NCI-H1694 treated with DMSO at 0.1 percent for 48 hours (cell line): ENCODE measurements around the gene KCTD12.
"Not testable (repeated sequence)": the region's sequence is repeated elsewhere in the genome, so short reads cannot be mapped to it uniquely, and the experiment has no call there.

ENCODE experiments used
- DNase-seq: peaks from one replicate; lab custom pipeline; 2025; lab: John Stamatoyannopoulos, UW

Gene KCTD12

DNA sequence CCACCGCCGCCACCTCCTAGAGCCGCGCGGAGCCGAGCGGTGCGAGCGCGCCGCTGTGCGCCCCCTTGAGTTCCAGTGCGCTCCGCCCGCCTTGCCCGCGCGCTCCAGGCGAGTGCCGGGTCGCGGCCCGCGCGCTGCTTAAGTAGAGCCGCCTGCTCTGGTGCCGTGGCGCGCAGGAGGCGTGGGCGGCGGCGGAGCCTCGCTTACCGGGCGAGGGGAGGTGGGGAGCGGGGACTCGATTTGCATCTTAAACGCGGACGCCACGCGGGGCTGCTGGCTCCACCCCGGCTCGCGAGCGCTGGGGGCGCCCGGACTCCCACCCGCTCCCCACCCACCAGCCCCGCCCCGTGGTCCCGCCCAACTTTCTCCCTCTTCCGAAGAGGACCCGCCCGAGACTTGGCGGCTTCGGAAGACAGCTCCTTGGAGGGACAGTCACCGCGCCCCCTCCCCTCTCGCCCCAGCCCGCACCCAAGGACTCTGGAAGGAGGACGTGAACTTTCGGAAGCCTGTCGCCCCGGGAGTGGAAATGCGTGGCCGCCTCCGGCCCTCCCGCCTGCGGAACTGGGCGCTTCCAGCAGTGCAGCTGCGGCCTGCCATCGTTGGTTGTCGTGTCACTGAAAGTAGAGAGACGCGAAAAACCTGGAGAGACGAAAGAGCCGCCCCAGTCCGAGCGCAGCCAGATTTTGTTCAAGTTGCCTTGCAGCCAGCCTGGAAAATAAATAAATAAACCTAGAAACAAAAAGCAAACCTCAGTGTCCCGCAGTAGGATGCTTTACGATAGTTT is at the start of gene KCTD12:
Gene KCTD12, minus strand, starts transcription at position 114 of the 784 bp plus-strand sequence. CDS start 257 bp downstream, outside the sequence.
- peak; percentile 44 for DNase-seq

DNA sequence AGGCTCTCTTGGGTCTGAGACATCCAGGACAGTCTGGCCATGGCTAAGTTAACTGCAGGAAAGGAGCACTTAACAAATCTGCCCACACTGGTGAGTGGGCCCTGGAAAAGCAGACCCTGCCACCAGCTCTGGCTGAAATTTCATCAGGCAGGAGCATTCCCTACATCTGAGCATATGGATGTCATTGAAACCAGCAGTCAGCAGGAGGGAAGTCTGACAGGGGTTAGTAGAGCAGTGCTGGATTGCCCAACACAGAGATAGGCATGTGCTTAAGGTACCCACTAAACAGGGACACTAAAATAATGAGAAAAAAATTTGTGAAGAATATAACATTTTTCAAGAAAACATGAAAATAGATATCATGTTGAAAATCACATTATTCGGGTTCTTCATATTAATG is 48.5 kb upstream of the KCTD12 start:
- no peak for DNase-seq

DNA sequence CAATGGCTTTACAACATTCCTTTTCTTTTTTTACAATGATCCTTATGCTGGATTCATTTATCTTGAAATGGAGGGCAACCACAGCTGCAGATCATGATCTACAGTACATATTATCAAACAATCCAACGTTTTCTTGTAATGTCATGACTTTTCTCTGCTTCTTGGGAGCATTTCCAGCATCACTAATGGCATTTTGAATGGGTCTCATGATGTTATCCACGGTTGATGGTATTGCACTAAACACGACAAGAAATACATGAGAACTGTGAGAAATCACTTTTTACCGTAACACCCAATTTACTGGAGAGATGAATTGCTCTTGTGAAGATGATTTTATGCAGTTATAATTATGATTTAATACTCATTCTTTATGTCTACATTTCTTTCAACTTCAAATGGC is 45.9 kb upstream of the KCTD12 start:
- no peak for DNase-seq

DNA sequence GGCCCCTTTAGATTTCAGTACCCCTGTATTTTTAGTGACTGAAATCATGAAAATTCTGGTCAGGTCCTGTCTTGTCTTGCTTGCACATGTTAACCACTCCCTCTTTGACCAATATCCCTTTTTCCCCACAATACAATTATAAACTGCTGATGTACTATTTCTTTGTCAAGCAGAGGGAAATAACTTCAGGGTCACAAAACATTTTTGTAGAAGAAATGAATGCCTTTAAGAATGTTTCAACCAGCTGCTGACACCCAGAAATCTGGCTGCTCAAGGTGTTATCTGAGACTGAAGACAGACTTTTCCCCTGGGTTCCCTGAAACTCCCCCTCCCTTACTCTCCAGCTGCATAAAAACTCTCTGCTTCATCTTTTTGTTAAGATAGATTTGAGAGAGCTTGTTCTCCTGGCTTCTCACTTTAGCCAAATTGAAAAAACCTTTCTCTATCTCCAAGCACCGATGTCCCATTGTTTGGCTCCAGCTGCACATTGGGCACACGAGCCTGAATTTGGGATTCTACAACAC is 43.7 kb upstream of the KCTD12 start:
- DNase-seq, result no peak

DNA sequence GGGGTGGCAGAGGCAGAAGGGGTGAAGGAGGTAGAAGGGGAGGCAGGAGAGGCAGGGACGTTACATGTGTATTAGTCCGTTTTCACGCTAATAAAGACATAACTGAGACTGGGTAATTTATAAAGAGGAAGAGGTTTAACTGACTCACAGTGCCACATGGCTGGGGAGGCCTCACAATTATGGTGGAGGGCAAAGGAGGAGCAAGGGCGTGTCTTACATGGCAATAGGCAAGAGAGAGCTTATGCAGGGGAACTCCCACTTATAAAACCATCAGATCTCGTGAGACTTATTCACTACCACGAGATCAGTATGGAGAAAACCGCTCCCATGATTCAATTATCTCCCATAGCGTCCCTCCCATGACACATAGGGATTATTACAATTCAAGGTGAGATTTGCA is 43.1 kb upstream of the KCTD12 start:
- no peak for DNase-seq

DNA sequence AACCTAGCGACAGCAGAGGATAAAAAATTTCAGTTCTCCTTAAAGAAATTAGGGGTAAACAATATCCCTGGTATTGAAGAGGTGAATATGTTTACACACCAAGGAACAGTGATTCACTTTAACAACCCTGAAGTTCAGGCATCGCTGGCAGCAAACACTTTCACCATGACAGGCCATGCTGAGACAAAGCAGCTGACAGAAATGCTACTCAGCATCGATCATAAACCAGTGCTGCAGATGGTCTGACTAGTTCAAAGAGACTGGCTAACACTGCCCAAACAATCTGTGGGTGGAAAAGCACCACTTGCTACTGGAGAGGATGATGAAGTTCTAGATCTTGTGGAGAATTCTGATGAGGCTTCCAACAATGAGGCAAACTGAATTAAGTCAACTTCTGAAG is 42.3 kb upstream of the KCTD12 start:
- no peak for DNase-seq

DNA sequence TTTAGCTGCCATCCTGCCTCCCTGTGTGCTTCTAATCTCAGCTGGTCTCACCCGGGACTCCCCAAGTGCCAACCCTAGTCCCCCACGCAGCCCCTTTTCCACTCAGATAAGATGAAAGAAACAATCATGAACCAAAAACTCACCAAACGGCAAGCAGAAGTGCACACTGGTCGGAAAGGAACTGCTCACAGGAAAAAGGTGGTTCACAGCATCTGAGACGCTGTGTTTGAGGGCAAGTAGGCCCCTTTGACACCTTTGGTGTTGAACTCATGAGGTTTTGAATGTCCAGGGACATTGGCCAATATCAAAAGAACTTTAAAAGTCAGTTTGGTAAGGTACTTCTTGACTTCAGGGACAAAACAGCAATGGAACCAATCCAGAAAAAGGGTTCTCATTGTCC is 41.8 kb upstream of the KCTD12 start:
- no peak for DNase-seq

DNA sequence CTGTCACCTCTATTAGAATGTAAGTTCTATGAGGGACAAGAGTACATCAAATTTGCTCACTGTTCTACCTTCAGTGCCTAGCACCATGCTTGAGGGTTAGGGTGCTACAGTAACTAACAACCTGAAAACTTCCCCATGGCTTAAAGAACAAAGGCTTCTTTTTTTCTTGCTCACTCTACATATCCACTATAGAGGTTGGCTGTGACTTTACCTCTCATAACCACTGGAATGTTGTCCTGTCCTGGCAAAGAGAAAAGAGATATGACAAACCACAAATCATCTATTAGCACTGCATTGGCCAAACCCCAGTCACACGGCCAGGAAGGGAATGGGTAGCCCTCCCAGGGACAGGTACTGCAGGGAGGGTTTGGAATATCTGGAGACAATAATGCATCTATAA is 38.9 kb upstream of the KCTD12 start:
- no peak for DNase-seq

DNA sequence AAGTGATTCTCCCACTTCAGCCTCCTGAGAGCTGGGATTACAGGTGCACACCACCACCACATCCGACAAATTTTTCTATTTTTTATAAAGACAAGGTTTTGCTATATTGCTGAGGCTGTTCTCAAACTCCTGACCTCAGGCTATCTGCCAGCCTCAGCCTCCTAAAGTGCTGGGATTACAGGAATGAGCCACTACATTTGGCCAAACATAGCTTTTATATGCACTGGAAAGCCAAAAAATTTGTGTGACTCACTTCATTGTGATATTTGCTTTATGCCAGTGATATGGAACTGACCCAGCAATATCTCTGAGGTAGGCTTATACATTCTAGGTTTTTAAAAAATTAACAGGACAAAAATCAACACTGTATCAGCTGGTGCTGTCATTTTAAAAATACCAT is 35.3 kb upstream of the KCTD12 start:
- no peak for DNase-seq

DNA sequence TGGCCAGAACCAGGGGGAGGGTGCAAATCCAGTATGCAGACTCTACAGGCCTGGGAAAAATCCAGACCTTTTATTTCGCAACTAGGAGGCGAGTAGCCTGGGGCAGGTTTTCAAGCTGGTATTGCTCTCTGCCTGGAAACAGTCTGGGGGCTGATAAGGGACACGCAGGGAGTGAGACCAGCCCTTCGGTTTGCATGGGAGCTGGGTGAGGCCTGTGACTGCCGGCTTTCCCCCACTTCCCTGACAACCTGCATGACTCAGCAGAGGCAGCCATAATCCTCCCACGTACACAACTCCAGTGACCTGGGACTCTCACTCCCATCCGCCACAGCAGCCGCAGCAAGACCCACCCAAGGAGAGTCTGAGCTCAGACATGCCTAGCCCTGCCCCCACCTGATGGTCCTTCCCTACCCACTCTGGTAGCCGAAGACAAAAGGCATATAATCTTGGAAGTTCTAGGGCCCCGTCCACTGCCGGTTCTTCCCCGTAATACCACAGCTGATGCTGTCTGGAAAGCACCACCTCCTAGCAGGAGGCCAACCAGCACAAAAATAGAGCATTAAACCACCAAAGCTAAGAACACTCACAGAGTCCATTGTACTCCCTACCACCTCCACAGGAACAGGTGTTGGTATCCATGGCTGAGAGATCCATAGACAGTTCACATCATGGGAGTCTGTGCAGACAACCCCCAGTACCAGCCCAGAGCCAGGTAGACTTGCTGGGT is 31.7 kb upstream of the KCTD12 start:
- not testable (repeated sequence) for DNase-seq

DNA sequence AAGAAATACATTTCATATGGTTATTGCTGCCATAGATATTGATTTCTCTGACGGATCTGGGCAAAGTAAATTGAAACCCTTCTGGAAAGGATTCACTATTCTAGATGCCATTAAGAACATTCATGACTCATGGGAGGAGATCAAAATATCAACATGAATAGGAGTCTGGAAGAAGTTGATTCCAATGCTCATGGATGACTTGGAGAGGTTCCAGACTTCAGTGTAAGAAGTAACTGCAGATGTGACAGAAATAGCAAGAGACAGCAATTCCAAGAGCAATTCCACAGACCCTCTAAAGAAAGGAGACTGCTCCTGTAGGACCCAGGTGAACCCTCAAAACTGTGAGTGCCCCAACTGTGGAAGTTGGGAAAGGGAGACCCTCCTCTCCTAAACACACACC is 30.9 kb upstream of the KCTD12 start:
- no peak for DNase-seq

DNA sequence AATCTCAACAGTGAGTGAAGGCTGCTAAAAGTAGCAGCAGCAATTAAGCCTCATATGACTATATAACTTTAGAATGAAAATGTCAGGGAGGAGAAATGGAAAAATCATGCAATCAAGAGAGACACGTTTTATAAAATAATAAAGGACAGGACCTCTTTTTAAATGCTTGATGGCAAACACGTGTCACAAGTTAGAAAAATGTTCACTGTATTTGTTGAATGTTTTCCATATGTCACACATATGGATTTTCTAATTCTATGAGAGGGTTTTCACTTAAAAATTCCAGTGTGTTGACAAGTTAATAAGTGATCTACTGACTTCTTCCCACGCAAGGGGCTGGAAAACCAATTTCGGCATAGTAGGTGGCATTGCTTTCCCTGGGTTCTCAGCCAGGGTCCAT is 27.7 kb upstream of the KCTD12 start:
- DNase-seq, result no peak

DNA sequence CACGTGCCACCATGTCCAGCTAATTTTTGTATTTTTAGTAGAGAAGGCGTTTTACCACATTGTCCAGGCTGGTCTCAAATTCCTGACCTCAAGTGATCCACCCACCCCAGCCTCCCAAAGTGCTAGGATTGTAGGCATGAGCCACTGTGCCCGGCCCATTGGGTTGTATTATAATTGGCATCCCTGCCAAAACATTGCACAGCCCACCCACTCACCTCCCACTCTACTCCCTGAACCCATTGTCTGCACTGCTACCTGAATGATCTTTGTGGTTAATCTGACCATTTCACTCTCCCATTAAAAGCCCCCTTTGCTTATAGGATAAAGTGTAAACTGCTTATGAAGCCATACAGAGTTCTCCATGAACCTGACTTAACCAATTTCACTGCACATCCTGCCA is 26.3 kb upstream of the KCTD12 start:
- DNase-seq, result no peak

DNA sequence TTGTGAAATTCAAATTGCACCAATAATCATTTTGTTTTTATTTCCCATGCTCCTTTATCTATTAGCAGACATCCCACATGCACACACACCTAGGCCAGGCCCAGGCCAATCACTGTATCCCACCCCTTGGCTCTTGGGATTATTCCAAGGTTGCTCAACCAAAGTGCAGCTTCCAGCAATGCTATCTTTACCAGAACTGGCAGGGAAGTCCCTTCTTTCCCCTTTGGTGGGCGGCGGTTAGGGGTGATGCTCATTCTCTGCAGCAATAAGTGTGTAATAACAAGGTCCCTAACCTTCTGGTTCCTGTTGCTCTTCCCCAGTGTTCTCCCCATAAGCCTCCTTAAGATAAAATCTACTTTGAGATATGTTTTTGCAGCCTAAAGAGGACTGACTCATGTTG is 18.3 kb upstream of the KCTD12 start:
- no peak for DNase-seq

DNA sequence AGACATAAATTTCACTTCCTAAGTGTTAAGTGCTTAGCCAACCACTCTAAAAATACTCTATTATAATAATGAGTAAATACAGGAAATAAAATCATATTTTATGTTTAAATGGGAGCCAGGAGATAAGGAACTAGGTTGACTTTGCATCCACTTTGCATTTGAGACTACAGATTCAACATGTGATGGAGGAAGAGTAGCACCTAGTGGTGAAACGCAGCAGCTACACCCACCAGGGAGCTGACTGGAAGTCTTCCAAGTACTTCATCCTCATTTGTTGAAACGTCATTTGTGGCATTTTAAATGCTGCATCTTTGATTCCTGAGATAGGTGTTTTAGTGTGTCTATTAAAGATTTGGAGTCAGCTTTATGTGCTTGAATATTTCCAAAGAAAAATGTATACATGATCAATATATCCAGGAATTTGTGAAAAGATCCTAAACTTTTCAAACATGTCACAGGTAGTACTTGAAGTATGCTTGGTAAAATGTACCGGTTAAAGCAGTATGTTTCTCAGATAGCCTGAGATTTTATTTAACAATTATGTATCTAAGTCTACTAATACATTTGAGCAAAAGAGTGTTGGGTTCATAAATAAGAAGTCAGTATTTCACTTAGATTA is 17.4 kb upstream of the KCTD12 start:
- peak; percentile 73 for DNase-seq

DNA sequence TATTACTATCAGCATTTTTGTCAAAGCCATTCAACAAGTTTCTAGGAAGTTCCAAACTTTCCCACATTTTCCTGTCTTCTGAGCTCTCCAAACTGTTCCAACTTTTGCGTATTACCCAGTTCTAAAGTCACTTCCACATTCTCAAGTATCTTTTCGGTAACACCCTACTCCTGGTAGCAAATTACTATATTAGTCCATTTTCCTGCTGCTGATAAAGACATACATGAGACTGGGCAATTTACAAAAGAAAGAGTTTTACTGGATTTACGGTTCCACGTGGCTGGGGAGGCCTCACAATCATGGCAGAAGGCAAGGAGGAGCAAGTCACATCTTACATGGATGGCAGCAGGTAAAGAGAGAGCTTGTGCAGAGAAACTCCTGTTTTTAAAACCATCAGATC is 12.9 kb upstream of the KCTD12 start:
- not testable (repeated sequence) for DNase-seq

DNA sequence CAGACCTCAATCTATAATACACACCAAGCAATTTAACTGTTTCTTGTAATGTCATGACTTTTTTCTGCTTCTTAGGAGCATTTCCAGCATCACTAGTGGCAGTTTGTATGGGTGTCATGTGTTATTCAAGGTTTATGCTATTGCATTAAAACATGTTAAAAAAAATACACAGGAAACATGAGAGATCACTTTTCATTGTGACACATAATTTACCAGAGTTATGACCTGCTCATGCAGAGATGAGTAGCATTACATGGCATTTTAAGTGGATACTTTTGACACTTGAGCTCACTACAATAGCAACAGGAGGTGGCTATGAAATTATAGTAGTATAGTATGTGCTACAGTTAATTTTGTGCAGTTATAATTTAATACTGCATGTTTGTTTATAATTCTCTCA is 11.0 kb upstream of the KCTD12 start:
- not testable (repeated sequence) for DNase-seq

DNA sequence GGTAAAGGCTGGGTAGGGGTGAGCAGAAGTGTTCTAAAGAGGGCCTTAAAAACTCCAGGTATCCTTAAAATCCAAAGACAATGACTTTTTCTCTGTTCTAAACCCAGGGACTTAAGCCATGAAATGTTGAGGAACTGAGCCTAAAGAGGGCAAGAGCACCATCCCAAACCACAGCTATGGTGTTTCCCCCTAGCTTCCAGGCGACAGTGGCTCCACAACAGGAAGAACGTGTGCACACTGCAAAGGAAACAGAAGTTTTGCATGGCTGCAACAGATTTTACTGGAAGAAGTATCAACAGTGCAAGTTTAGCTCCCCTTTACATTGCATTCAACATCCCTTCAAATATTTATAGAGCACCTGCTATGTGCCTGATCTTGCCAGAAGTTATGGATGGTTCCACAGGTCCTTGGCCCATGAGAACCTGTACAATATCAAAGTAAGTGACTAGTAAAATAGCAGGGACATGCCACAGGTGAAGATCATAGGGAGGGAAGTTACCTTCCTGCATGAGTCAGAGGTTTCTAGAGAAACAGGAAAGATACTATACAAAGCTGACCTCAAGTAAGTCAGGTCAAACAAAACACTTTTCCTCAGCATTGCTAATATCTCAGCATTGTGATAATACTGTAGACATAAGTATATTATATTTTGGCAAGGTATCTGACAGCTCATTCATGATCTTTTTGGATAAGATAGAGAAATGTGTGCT is 8.4 kb upstream of the KCTD12 start:
- no peak for DNase-seq

DNA sequence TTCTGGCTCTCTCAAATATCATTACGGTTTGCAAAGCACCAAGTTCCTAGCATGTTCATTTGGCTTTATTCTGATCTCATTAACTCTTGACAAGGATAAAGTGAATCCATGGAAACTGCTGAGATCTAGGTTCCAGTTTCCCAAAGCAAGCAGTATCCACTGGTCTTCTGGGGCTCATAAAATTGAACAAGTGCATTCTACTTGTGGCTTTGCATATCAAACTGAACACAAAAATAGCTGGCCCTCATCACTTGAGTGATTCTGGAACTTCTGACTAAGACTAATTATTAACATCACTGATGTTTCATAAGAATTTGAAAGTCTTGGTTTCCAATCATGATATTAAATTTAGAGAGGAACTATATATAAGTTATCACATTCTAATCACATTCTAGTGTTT is 6.3 kb upstream of the KCTD12 start:
- DNase-seq, result no peak

DNA sequence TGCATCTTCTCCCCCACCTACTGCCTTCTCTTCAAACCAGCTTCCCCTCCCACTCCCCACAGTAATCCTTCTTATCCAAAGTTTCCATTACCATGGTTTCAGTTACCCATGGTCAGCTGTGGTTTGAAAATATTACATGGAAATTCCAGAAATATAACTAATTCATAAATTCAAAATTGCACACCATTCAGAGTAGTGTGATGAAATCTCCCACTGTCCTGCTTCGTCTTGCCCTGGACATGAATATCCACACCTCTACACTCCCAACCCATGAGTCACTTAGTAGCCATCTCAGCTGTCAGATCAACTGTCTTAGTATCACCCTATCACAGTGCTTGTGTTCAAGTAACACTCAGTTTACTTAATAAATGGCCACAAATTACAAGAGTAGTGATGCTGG is 3.8 kb upstream of the KCTD12 start:
- no peak for DNase-seq

DNA sequence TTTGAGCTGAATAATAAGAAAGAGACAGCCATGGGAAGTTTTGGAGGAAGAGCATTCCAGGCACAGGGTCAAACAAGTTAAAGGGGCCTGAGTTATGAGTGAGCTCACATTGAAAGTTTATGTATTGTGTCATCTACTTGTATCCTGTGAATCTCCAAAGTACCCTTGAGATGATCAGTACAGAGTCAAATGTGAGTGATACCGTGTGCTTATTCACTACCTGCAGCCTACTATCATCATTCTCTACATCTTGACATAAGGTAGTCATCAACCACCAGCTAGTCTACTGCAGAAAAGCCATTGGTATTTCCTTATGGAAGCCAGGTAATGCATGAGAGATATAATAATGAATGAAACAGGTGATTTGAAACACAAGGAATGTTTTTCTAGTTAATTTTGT is 3.0 kb upstream of the KCTD12 start:
- no peak for DNase-seq

DNA sequence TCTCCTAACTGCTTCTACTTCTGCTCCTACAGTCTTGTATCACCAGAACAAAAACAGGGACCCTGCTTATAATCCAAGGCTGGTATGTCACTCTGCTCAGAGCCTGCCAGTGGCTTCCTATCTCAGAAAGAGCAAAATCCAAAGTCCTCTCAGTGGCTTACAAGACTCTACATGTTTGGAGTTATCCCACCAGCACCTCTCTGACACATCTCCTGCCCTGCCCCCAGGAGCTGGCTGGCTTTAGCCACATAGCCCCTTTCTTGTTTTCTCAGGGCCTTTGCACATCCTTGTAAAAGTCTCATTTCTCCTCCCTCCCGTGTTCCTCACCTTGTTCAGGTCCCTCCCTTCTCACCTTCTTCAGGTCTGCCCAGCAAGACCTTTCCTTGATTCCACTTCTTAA is 2.2 kb upstream of the KCTD12 start:
- DNase-seq, result no peak
